HG03159 (cell line): ENCODE results near the gene CFAP157.

Experiments
- ATAC-seq: cut with Tn5 transposase; IDR thresholded peaks from one replicate; pipeline ENCODE4 v1.9.1; 2021; ENCODE audit warnings: mild to moderate bottlenecking, moderate library complexity; ENCODE audit not compliant: unreplicated experiment

CFAP157 gene

GRCh38 chr9:127692071-127692470, 14.7 kb upstream of the CFAP157 start:
- no peak for ATAC-seq

GRCh38 chr9:127693143-127693542, 13.6 kb upstream of the CFAP157 start:
- ATAC-seq: no peak

- ATAC-seq: no peak
Measured at GRCh38 chr9:127693697-127694096, 13.1 kb upstream of the CFAP157 start.

- ATAC-seq: no peak
Measured at GRCh38 chr9:127694890-127695720, 11.7 kb upstream of the CFAP157 start.

- no peak for ATAC-seq
Measured at GRCh38 chr9:127697575-127697974, 9.2 kb upstream of the CFAP157 start.

GRCh38 chr9:127698386-127698785, 8.4 kb upstream of the CFAP157 start:
- no peak for ATAC-seq

GRCh38 chr9:127698985-127699670, 7.7 kb upstream of the CFAP157 start:
- ATAC-seq: peak; percentile 95

- no peak for ATAC-seq
Measured at GRCh38 chr9:127700140-127700539, 6.6 kb upstream of the CFAP157 start.

- ATAC-seq: no peak
Measured at GRCh38 chr9:127700594-127701255, 6.1 kb upstream of the CFAP157 start.

- ATAC-seq: no peak
Measured at GRCh38 chr9:127703289-127703946, 3.4 kb upstream of the CFAP157 start.

- no peak for ATAC-seq
Measured at GRCh38 chr9:127705577-127706379, 1.0 kb upstream of the CFAP157 start.

GRCh38 chr9:127707766-127708165, 978 bp downstream of the CFAP157 start:
- ATAC-seq: no peak

GRCh38 chr9:127708952-127709587, 2.3 kb downstream of the CFAP157 start:
- no peak for ATAC-seq

GRCh38 chr9:127710204-127710783, 3.5 kb downstream of the CFAP157 start:
- ATAC-seq: no peak

GRCh38 chr9:127711226-127711701, 4.5 kb downstream of the CFAP157 start:
- no peak for ATAC-seq

GRCh38 chr9:127711831-127712274, 5.1 kb downstream of the CFAP157 start:
- no peak for ATAC-seq

- no peak for ATAC-seq
Measured at GRCh38 chr9:127712371-127712770, 5.6 kb downstream of the CFAP157 start.

- ATAC-seq: no peak
Measured at GRCh38 chr9:127712867-127713266, 6.1 kb downstream of the CFAP157 start.

- ATAC-seq: no peak
Measured at GRCh38 chr9:127714020-127714750, 7.4 kb downstream of the CFAP157 start.
